Measurements from ENCODE around the gene CGB8. TPM values are rescaled to one million over a fixed set of nuclear protein-coding genes. Genes with fewer than 3 reads are reported as not detected.

The CGB8 gene
- total RNA-seq, 1 donor from 2014 or later: not detected

DNA sequence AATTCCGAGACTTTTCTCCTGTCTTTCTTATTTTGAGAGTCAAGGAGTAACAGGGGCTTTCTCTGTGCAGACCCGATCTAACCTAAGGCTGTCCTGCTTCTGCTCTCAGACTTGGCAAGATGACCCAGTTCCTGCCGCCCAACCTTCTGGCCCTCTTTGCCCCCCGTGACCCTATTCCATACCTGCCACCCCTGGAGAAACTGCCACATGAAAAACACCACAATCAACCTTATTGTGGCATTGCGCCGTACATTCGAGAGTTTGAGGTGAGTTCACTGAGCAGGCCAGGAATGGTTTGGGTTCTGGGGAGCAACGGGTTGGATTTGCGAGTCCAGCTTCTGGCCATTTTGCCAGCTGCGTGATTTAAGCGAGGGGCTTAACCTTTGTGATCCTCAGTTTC, 37.4 kb upstream of the CGB8 start:
- peaks cover 2% of the 10 kb centered on the region for H3K27me3 Mint-ChIP-seq
- peak overlapping the region; percentile 81 for H3K27ac Mint-ChIP-seq
- peaks cover 14% of the 10 kb centered on the region for H3K36me3 Mint-ChIP-seq (ENCODE audit: insufficient read depth)
- TF ChIP-seq, protein P1, sequence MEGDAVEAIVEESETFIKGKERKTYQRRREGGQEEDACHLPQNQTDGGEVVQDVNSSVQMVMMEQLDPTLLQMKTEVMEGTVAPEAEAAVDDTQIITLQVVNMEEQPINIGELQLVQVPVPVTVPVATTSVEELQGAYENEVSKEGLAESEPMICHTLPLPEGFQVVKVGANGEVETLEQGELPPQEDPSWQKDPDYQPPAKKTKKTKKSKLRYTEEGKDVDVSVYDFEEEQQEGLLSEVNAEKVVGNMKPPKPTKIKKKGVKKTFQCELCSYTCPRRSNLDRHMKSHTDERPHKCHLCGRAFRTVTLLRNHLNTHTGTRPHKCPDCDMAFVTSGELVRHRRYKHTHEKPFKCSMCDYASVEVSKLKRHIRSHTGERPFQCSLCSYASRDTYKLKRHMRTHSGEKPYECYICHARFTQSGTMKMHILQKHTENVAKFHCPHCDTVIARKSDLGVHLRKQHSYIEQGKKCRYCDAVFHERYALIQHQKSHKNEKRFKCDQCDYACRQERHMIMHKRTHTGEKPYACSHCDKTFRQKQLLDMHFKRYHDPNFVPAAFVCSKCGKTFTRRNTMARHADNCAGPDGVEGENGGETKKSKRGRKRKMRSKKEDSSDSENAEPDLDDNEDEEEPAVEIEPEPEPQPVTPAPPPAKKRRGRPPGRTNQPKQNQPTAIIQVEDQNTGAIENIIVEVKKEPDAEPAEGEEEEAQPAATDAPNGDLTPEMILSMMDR (IDR thresholded peaks at IDR 0.05; ENCODE audit: unreplicated experiment): no peak
- H3K9me3 Mint-ChIP-seq (ENCODE audit: low read depth): no peaks in the 10 kb centered on the region
- H3K4me1 Mint-ChIP-seq (ENCODE audit: low read depth): peaks cover 14% of the 10 kb centered on the region
- DNase-seq (ENCODE audit: low spot score, unreplicated experiment): no peak
- H3K4me3 Mint-ChIP-seq (ENCODE audit: low read depth): peak overlapping the region; percentile 95

DNA sequence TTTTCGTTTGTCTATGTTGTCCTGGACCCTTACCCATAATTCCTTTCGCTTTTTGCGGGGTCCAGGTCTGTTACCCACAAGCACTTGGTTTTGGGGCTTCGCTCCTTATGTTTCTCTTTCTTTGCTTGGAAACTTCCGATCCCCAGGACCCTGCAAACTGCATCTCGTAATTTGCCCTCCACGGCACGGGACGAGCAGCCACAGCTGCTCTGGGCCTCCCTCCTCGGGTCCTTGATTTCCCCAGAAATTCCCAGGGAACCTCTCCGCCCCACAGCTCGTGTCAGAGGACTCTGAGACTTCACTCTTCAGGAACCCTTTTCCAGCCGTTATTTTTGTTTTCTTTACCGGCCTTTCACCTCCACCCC, 36.9 kb upstream of the CGB8 start:
- DNase-seq (ENCODE audit: low spot score, unreplicated experiment): no peak
- Mint-ChIP-seq H3K4me1 (ENCODE audit: low read depth) (peaks cover 14% of the 10 kb centered on the region), H3K4me3 (ENCODE audit: low read depth) (peak overlapping the region; percentile 95), H3K9me3 (ENCODE audit: low read depth) (no peaks in the 10 kb centered on the region), H3K36me3 (ENCODE audit: insufficient read depth) (peaks cover 13% of the 10 kb centered on the region), H3K27me3 (peaks cover 3% of the 10 kb centered on the region), H3K27ac (peak overlapping the region; percentile 81)
- TF ChIP-seq, protein P1 (IDR thresholded peaks at IDR 0.05; ENCODE audit: unreplicated experiment): no peak

DNA sequence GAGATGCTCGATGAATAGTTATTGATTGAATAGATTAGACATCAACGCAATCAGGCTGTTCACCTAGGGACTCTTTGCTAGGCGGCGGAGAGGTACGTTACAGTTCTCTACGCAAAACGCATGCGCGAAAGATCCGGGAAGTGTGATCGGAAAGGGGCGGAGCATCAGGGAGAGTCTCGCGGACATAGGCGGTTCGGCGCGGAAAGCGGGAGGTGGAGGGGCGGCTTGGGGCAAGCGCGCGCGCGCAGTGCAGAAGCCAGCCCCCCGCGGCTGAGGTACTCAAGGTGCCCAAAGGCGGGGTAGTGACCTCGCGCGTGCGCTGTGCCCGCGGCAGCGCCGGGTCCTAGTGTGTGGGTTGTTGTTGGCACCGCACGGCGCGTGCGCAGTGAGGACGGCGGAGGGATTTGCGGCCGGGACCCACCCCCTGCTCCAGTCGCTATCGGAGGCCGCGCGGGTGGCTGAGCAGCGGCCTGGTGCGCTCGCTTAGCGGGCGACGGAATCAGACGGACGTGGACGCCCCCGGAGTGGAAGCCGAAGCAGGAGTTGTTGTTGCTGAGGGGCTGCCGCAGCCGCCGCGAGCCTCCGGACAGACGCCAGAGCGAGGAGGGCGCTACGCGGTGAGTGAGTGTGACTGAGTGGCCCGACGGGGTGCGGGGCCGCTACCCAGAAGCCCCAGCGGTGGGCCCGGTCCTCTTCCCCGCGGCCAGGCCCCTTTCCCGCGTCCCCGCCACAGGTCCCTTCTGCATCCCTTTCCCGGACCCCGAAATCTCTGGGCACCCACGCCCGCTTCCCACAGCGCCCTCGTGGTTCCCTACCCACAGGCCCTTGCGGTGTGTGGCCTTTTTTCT, 36.3 kb upstream of the CGB8 start, which contains the start of gene SNRNP70:
Gene SNRNP70, plus strand, starts transcription at position 432 of the 848 bp plus-strand sequence. CDS start 964 bp downstream, outside the sequence.
- peak within 1 kb of the TSS; percentile 81 for H3K27ac Mint-ChIP-seq
- TF ChIP-seq, protein P1 (IDR thresholded peaks at IDR 0.05; ENCODE audit: unreplicated experiment): no peak
- peaks cover 7% of the 10 kb centered on the region for H3K27me3 Mint-ChIP-seq
- H3K4me3 Mint-ChIP-seq (ENCODE audit: low read depth): peak within 1 kb of the TSS; percentile 95
- H3K4me1 Mint-ChIP-seq (ENCODE audit: low read depth): peaks cover 14% of the 10 kb centered on the region
- no peaks in the 10 kb centered on the region for H3K9me3 Mint-ChIP-seq (ENCODE audit: low read depth)
- peak; percentile 99 for DNase-seq (ENCODE audit: low spot score, unreplicated experiment)
- peaks cover 11% of the 10 kb centered on the region for H3K36me3 Mint-ChIP-seq (ENCODE audit: insufficient read depth)

DNA sequence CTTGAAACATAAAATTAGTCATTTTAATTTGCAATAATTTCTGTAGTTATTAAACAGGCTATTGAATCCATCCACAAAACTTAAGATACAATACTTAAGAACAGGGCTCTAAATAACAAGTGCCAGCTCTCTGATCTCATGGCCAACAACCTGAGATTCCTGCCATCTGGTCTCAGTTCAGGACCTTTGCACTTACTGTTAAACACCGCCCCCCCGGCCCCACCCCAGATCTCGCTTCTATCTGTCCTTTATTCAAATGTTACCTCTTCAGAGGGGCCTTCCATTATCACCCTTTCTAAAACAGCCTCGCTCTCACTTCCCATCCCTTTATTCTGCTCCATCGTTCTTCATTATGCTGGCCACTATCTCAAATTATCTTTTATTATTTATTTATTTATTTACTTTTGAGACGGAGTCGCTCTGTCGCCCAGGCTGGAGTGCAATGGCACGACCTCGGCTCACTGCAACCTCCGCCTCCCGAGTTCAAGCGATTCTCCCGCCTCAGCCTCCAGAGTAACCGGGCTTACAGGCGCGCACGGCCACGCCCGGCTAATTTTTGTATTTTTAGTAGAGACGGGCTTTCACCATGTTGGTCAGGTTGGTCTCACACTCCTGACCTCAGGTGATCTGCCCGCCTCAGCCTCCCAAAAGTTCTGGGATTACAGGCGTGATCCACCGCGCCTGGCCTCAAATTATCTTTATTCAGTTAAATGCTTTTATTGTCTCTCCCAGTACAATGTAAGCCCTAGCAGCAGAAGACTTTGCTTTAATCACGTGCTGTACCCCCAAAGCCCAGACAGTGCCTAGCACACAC, 35.5 kb upstream of the CGB8 start:
- H3K27ac Mint-ChIP-seq: peak overlapping the region; percentile 81
- TF ChIP-seq, protein P1 (IDR thresholded peaks at IDR 0.05; ENCODE audit: unreplicated experiment): no peak
- H3K36me3 Mint-ChIP-seq (ENCODE audit: insufficient read depth): peaks cover 9% of the 10 kb centered on the region
- peaks cover 14% of the 10 kb centered on the region for H3K4me1 Mint-ChIP-seq (ENCODE audit: low read depth)
- H3K27me3 Mint-ChIP-seq: peaks cover 10% of the 10 kb centered on the region
- H3K4me3 Mint-ChIP-seq (ENCODE audit: low read depth): peak overlapping the region; percentile 95
- no peaks in the 10 kb centered on the region for H3K9me3 Mint-ChIP-seq (ENCODE audit: low read depth)
- DNase-seq (ENCODE audit: low spot score, unreplicated experiment): no peak

DNA sequence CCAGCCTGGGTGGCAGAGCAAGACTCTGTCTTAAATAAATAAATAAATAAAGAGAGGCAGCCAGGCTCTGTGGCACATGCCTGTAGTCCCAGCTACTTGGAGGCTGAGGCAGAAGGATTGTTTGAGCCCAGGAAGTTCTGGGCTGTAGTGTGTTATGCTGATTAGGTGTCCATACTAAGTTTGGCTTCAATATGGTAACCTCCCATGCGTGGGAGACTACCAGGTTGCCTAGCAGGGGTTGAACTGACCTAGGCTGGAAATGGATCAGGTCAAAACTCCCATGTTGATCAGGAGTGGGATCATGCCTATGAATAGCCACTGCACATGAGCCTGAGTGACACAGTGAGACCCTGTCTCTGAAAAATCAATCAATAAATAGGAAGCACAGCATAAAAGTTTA, 32.4 kb upstream of the CGB8 start:
- H3K27ac Mint-ChIP-seq: peak overlapping the region; percentile 6
- H3K27me3 Mint-ChIP-seq: peaks cover 14% of the 10 kb centered on the region
- H3K4me1 Mint-ChIP-seq (ENCODE audit: low read depth): peaks cover 6% of the 10 kb centered on the region
- H3K9me3 Mint-ChIP-seq (ENCODE audit: low read depth): no peaks in the 10 kb centered on the region
- DNase-seq (ENCODE audit: low spot score, unreplicated experiment): no peak
- TF ChIP-seq, protein P1 (IDR thresholded peaks at IDR 0.05; ENCODE audit: unreplicated experiment): no peak
- H3K36me3 Mint-ChIP-seq (ENCODE audit: insufficient read depth): no peaks in the 10 kb centered on the region
- H3K4me3 Mint-ChIP-seq (ENCODE audit: low read depth): no peak overlapping the region

Data from progenitor cell of endocrine pancreas (in vitro differentiated cells).